ENCODE results near the gene PLXNB3.
"Not testable (repeated sequence)": the region's sequence is repeated elsewhere in the genome, so short reads cannot be mapped to it uniquely, and the experiment has no call there.

Gene PLXNB3

DNA sequence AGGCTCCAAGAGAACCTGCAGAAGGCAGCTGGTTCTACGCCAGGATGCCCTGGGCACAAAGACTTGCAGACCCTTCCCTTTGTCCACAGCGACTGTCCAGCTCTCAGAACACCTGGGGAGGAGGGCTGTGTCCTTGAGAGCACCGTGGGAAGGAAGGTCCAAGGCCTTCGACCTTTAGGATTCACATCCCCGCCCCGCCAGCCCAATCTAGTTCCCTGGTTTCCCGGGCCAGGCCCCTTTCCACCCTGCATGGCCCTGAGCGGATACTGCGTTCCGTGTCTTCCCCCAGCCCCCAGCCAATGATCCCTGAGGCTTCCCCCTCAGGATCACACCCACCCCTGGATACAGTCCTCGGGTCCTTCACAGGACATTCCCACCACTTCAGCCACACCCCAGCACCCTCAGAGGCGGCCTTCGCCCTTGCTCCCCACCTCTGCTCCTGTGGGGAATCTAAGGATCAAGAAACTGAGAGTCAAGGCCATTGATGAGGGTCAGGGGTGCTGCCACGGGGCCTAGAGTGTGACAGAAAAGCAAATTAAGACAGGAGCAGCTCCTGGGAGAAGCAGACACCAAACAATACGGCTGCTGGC lies 30.3 kb upstream of the PLXNB3 start:
- DNase-seq = no peak

- DNase-seq = no peak
Measured at GRCh38 chrX:153734871-153735270, 29.2 kb upstream of the PLXNB3 start.

DNA sequence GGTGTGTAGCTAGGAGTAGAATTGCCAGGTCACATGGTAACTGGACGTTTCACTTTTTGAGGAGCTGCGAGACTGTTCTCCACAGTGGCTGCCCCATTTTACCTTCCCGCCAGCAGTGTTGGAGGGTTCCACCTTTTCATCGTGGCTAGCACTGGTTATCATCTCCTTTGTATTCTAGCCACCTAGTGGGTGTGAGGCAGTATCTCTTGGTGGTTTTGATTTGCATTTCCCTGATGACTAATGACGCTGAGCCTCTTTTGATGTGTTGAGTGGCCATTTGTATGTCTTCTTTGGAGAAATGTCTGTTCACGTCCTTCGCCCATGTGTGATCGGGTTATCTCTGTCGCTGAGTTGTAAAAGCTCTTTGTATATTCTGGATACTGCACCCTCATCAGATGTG lies 28.8 kb upstream of the PLXNB3 start:
- DNase-seq = no peak

- DNase-seq = no peak
Measured at GRCh38 chrX:153736071-153736820, 27.8 kb upstream of the PLXNB3 start.

DNA sequence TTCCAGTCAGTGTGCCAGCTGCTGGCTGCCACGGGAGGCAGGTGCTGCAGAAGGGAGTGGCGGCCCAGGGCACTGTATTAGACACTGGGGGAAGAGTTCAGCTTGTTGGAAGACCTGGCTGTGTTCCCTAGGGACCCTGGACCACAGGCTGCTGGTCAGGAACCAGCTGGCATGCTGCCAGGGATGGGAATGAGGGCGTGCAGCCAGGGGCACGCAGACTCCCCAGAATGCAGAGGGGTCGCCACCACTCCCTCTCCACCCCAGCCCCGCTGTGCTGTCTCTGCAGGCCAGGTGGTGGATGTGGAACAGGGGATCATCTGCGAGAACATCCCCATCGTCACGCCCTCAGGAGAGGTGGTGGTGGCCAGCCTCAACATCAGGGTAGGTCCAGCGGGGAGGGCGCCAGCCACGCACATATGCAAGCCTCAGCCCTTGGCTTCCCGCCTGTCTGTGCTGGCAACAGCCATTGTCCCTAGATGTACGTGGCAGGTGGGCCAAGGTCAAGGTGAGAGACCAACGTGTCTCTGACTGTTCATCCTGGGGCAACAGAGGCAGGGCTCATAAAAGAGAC lies 27.1 kb upstream of the PLXNB3 start:
- no peak for DNase-seq

GRCh38 chrX:153738056-153738605 lies 25.9 kb upstream of the PLXNB3 start:
- no peak for DNase-seq

GRCh38 chrX:153739754-153740486 lies 24.1 kb upstream of the PLXNB3 start:
- no peak for DNase-seq

- no peak for DNase-seq
Measured at GRCh38 chrX:153740631-153741222, 23.3 kb upstream of the PLXNB3 start.

DNA sequence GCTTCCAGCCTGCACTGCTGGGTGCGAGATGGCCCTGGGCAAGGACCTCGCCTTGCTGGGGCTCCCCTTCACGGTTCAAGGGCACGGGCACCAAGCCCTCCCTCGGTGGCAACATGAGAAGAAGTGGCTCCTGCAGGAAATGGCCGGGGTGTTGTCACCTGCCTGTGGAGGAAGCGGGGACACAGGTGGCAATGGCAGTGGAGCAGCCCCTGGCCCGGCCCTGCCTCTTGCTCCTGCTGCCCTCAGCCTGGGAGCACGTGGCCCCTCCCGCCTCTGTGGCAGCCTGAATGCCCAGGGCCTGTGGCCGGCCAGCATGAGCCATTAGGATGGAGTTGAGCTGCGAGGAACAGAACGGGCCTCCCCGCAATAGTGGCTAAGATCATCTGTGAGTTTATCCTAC lies 22.6 kb upstream of the PLXNB3 start:
- DNase-seq = no peak

DNA sequence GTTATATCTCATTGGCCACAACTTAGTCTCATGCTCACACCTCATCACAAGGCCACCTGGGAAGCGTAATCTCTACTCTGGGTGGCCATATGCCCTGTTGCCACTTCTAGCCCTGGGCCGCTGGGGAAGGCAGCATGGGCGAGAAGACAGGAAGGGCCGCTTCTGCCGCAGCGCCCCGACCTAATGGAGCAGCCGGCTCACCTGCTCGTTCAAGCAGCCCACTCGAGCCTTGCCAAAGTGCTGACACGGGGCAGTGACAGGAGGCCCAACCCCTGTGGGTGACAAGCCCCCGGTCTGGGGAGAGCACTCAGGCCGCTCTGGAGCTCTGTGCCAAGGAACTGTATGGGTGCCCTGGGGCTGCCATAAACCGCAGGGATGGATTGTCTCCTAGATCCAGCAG lies 21.9 kb upstream of the PLXNB3 start:
- DNase-seq = not testable (repeated sequence)

DNA sequence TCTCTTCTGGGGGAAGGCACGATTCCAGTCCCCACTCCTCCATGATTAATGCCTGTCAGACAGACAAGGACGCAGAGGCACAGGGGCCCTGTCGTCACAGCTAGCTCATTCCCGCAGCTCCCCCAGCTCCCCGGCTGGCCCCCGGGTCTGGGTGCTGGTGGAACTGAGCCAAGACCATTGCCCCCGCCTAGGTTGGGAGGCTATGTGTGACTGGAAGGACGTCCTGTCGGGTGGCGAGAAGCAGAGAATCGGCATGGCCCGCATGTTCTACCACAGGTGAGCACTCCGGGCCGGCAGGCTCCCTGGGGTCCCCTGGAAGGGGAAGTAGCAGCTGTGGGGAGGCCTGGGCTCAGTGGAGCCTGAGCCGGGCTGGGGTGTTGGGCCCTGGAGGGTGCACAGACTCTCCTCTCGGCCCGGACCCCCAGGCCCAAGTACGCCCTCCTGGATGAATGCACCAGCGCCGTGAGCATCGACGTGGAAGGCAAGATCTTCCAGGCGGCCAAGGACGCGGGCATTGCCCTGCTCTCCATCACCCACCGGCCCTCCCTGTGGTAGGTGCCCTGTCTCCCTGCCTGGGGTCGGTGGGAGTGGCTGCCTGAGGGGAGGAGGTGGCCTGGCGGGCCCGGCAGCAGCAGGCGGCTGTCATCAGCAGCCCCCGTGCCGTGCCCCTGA lies 21.1 kb upstream of the PLXNB3 start:
- not testable (repeated sequence) for DNase-seq

- not testable (repeated sequence) for DNase-seq
Measured at GRCh38 chrX:153743468-153744209, 20.4 kb upstream of the PLXNB3 start.

DNA sequence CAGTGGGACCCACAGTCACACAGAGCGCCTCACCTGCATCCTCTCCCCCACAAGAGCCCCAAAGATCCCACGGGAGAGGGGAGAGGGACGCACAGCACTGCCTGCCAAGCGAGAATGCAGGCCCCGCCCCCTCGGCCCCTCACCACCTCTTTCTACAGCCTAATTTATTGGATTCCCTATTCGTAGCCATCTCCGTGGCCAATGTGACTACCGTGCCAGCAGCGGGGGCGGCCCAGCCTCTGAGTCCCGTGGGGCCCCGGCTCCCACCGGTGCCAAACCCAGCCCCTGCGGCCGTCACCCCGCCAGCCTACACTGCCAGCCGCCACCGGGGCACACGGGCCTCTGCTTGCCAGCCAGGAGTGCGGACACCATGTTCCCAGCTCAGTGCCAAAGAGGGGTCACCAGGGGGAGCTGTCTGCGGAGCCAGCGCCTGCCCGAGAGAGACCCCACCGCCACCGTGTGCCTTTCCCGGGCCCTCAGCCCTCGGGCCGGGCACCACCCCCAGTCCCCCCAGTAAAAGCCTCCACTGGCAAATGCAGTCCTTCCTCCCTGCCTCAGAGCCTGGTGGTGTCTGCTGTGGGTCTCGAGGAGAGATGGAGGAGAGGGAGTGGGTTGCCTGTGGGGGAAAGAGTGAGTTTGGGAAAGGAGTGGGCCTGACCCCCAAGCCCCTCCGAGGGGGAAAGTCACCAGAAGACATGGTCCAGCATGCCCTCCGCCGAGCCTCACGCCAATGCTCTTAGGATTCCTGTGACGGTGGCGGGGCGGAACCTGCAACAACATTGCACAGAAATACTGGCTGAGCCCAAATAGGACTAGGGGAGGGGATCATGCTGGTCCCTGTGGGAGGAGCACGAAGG lies 19.6 kb upstream of the PLXNB3 start:
- no peak for DNase-seq

DNA sequence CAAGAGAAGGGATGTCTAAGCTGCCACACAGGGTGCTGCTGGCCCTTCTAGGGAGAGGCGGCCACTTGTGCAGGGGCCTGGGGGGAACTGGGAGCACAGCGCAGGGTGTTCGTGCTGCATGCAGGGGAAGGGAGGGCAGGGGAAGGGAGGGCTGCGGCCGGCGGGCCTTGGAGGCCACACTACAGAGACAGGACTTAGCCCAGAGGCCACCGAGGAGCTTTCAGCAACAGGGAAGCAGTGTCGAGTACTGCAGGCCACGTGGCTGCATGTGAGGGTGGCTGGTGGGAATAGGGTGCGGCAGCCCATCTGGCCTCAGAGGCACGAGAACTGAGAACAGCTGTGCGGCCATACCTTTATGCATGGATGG lies 19.0 kb upstream of the PLXNB3 start:
- not testable (repeated sequence) for DNase-seq

- DNase-seq = no peak
Measured at GRCh38 chrX:153746359-153746758, 17.7 kb upstream of the PLXNB3 start.

GRCh38 chrX:153746991-153747390 lies 17.1 kb upstream of the PLXNB3 start:
- DNase-seq = not testable (repeated sequence)

DNA sequence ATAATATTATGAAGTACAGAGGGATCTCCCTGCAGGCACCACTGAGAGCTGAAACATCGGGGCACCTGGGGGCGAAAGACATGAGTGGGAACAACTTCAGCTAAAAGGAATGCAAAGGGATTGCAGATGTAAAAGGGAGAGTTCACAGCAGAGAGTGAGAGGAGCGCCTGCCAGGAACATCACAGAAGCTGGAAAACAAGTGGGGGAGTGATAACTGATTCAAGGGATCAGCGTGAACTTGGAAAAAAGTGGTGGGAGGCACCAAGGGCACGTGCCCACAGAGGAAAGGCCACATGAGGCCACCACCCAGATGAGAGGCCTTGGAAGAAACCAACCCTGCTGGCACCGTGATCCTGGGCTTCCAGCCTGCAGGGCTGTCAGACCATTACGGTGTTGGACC lies 15.0 kb upstream of the PLXNB3 start:
- DNase-seq = not testable (repeated sequence)

- no peak for DNase-seq
Measured at GRCh38 chrX:153750127-153750774, 13.8 kb upstream of the PLXNB3 start.

- no peak for DNase-seq
Measured at GRCh38 chrX:153755136-153755535, 8.9 kb upstream of the PLXNB3 start.

GRCh38 chrX:153761863-153762262 lies 2.2 kb upstream of the PLXNB3 start:
- no peak for DNase-seq

Data from Kasumi-1 (cell line).